Naive thymus-derived CD4-positive, alpha-beta T cell (primary cell): ENCODE results near the gene SH2D4B. TPM values are rescaled to one million over a fixed set of nuclear protein-coding genes. Genes with fewer than 3 reads are reported as not detected.

Source experiments
- ATAC-seq: fragments of 150-1000 bp; cut with Tn5 transposase; 2 replicates; pipeline ENCODE4 v1.10.0; 2021; ENCODE audit warnings: mild to moderate bottlenecking, moderate library complexity
- CTCF ChIA-PET: fragments of 350-600 bp; sonication (Branson Sonifier 250); formaldehyde crosslinking; loops from one replicate; lab custom pipeline; 2021; ENCODE audit warnings: antibody characterized with exemption; lab: Charles Lee
- POLR2A ChIA-PET: fragments of 350-600 bp; sonication (Branson Sonifier 250); formaldehyde crosslinking; loops from one replicate; lab custom pipeline; 2021; ENCODE audit warnings: antibody characterized with exemption, inconsistent platforms; lab: Charles Lee
- DNase-seq, 9 donors: peaks; one replicate each; pipeline versions ENCODE4 v3.0.0 to v3.0.0-alpha.2; 2020 to 2022; ENCODE audit warnings: mixed read lengths in 1 of 9
- H3K27ac ChIP-seq: one replicate; pipeline ENCODE4 v1.7.0; 2013; ENCODE audit warnings: mild to moderate bottlenecking, low read depth, low read length, moderate library complexity
- H3K27me3 ChIP-seq, 2 donors: one replicate each; pipeline ENCODE4 v1.7.0; 2013; ENCODE audit warnings: low read length in 2 of 2, mild to moderate bottlenecking in 2 of 2, moderate library complexity in 2 of 2; ENCODE audit not compliant: control insufficient read depth in 2 of 2, insufficient read depth in 2 of 2
- H3K36me3 ChIP-seq, 3 experiments: 1 replicate in 2 of 3; 2 replicates in 1 of 3; pipeline ENCODE4 v1.7.0; 2013; ENCODE audit warnings: low read length in 3 of 3, mild to moderate bottlenecking in 3 of 3, moderate library complexity in 1 of 3; ENCODE audit not compliant: insufficient read depth in 3 of 3, control insufficient read depth in 2 of 3
- H3K4me1 ChIP-seq, 2 donors: one replicate each; pipeline ENCODE4 v1.7.0; 2013; ENCODE audit warnings: low read length in 2 of 2, mild to moderate bottlenecking in 2 of 2, moderate library complexity in 1 of 2; ENCODE audit not compliant: control insufficient read depth in 2 of 2, insufficient read depth in 2 of 2
- H3K4me3 ChIP-seq: 2 replicates; pipeline ENCODE4 v1.7.0; 2013; ENCODE audit warnings: mild to moderate bottlenecking, low read length
- H3K9me3 ChIP-seq, 3 experiments: 1 replicate in 2 of 3; 2 replicates in 1 of 3; pipeline ENCODE4 v1.7.0; 2013; ENCODE audit warnings: low read length in 3 of 3; ENCODE audit not compliant: control insufficient read depth in 2 of 3
- H3K27ac Mint-ChIP-seq, 9 donors: one replicate each; pipeline ENCODE4 v1.8.0; 2020 to 2022; ENCODE audit warnings: mixed read lengths in 9 of 9, mild to moderate bottlenecking in 8 of 9, moderate library complexity in 5 of 9, inconsistent platforms in 2 of 9
- H3K27me3 Mint-ChIP-seq, 5 donors: one replicate each; pipeline ENCODE4 v1.8.0; 2021 to 2022; ENCODE audit warnings: mixed read lengths in 5 of 5, mild to moderate bottlenecking in 1 of 5
- H3K36me3 Mint-ChIP-seq, 5 donors: one replicate each; pipeline ENCODE4 v1.8.0; 2020 to 2022; ENCODE audit warnings: mixed read lengths in 5 of 5, mild to moderate bottlenecking in 3 of 5, inconsistent platforms in 1 of 5
- H3K4me1 Mint-ChIP-seq, 7 donors: one replicate each; pipeline ENCODE4 v1.8.0; 2020 to 2022; ENCODE audit warnings: mixed read lengths in 7 of 7, mild to moderate bottlenecking in 3 of 7, inconsistent platforms in 1 of 7
- H3K4me3 Mint-ChIP-seq, 10 donors: one replicate each; pipeline ENCODE4 v1.8.0; 2020 to 2022; ENCODE audit warnings: mild to moderate bottlenecking in 10 of 10, mixed read lengths in 10 of 10, moderate library complexity in 6 of 10, inconsistent platforms in 2 of 10
- H3K9me3 Mint-ChIP-seq, 11 donors: one replicate each; pipeline ENCODE4 v1.8.0; 2020 to 2022; ENCODE audit warnings: mixed read lengths in 11 of 11, mild to moderate bottlenecking in 4 of 11, inconsistent platforms in 1 of 11, moderate library complexity in 1 of 11
- intact Hi-C, 2 donors: fragments of 100-400 bp; cut with micrococcal nuclease; formaldehyde crosslinking; loops; one replicate each; pipeline ENCODE4 v1.15.1; 2023
- polyA plus RNA-seq, 2 donors: library from polyadenylated mRNA; unstranded; fragments of 300-500 nt; fragmentation: Illumina TruSeq; gene quantifications; one replicate each; pipeline ENCODE4 v1.2.3, GENCODE V29; 2021
- total RNA-seq, 6 experiments: library from RNA in 5 of 6; stranded (reverse) in 5 of 6; gene quantifications; 1 replicate in 5 of 6; 2 replicates in 1 of 6; pipeline ENCODE4 v1.2.3 and lab custom pipeline; 2021 to 2026

SH2D4B gene
- total and polyA plus RNA-seq, 7 experiments from 2014 or later = 0.10 to 0.51 (median 0.14) TPM; not detected in 2

GRCh38 chr10:80535671-80536360 lies 1.9 kb upstream of the SH2D4B start:
- POLR2A ChIA-PET = interaction anchor here (0.7 to 1.2 kb wide), 3 partner anchors 9 to 42 kb away, joined by 3 to 8 read pairs (median 4); no protein-coding TSS in a partner anchor

DNA sequence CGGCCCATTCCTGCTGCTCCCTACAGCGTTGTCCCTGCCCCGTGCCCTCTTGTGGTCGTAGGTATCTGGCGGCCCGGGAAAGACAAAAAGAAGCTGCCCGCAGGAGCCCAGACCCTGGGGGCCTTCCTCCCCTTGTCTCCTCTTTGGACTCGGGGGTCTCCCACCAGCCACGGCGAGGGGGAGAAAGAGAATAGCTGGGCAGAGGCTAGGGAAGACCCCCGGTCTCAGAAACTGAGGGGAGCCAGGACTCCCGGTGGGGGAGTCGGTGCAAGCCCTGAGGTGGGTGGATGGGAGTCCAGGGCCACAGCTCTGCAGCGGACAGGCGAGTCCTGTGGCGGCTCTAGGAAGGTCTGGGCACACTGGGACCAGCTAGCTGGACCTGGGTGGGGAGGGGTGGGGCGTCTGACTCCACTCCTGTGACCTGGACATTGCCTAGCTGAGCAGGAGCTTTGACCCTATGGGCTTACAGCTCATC lies 1.3 kb upstream of the SH2D4B start:
- ATAC-seq (no peak), DNase-seq (no peak)
- peaks cover 0 to 9% (median 4%) of the 10 kb centered on the region in 5 donors for H3K36me3 Mint-ChIP-seq
- H3K4me1 Mint-ChIP-seq = peaks cover 15 to 42% (median 34%) of the 10 kb centered on the region in 7 donors
- H3K27me3 Mint-ChIP-seq = no peaks in the 10 kb centered on the region
- H3K36me3 ChIP-seq = no peaks in the 10 kb centered on the region
- H3K4me1 ChIP-seq = peaks cover 8 to 22% of the 10 kb centered on the region in 2 donors
- peak overlapping the region; percentile 82 for H3K27ac ChIP-seq
- ChIA-PET POLR2A (interaction anchor here (0.7 to 1.2 kb wide), 5 partner anchors 10 to 62 kb away, joined by 3 to 8 read pairs (median 3); no protein-coding TSS in a partner anchor), CTCF (interaction anchor here (0.6 to 1.5 kb wide), 5 partner anchors 25 to 1850 kb away, joined by 3 to 9 read pairs (median 3); no protein-coding TSS in a partner anchor)
- H3K9me3 ChIP-seq = no peaks in the 10 kb centered on the region
- peak overlapping the region; percentile 97 to 100 (median 99) for H3K27ac Mint-ChIP-seq
- no peaks in the 10 kb centered on the region for H3K27me3 ChIP-seq
- no peaks in the 10 kb centered on the region for H3K9me3 Mint-ChIP-seq
- peak overlapping the region; percentile 84 to 99 (median 93) for H3K4me3 Mint-ChIP-seq
- intact Hi-C loops = loop anchor here (1.0 to 10.0 kb wide), 4 partner anchors 47 to 1092 kb away; partner anchors contain the start of gene ZCCHC24 (in 1 of the 2)
- peak overlapping the region; percentile 59 for H3K4me3 ChIP-seq

More at GRCh38 chr10:80535671-80536360, 1.9 kb upstream of the SH2D4B start:
- Mint-ChIP-seq H3K4me3 (peak overlapping the region; percentile 84 to 99 (median 93)), H3K9me3 (no peaks in the 10 kb centered on the region), H3K4me1 (peaks cover 17 to 42% (median 40%) of the 10 kb centered on the region in 7 donors), H3K27ac (peak overlapping the region; percentile 97 to 100 (median 99)), H3K27me3 (no peaks in the 10 kb centered on the region), H3K36me3 (peaks cover 0 to 9% (median 4%) of the 10 kb centered on the region in 5 donors)
- H3K36me3 ChIP-seq = no peaks in the 10 kb centered on the region
- CTCF ChIA-PET = interaction anchor here (0.6 to 1.5 kb wide), 3 partner anchors 25 to 160 kb away, joined by 3 to 9 read pairs (median 5); no protein-coding TSS in a partner anchor
- intact Hi-C loops = loop anchor here (1.0 to 10.0 kb wide), 6 partner anchors 25 to 1091 kb away; partner anchors contain the start of gene ZCCHC24 (in 1 of the 2)
- H3K27ac ChIP-seq = peak overlapping the region; percentile 82
- peak overlapping the region; percentile 59 for H3K4me3 ChIP-seq
- H3K9me3 ChIP-seq = no peaks in the 10 kb centered on the region
- DNase-seq (peak; percentile 64 to 82 (median 78)), ATAC-seq (peak; percentile 92)
- peaks cover 13 to 28% of the 10 kb centered on the region in 2 donors for H3K4me1 ChIP-seq
- no peaks in the 10 kb centered on the region for H3K27me3 ChIP-seq

- DNase-seq (no peak), ATAC-seq (no peak)
- H3K4me3 Mint-ChIP-seq = peak overlapping the region; percentile 56 to 99 (median 84)
- ChIA-PET CTCF (interaction anchor here (0.6 to 1.5 kb wide), 4 partner anchors 26 to 1849 kb away, joined by 3 to 9 read pairs (median 3); no protein-coding TSS in a partner anchor), POLR2A (interaction anchor here (0.7 to 1.2 kb wide), 4 partner anchors 9 to 61 kb away, joined by 3 to 4 read pairs (median 3); no protein-coding TSS in a partner anchor)
- intact Hi-C loops = loop anchor here (5.0 to 10.0 kb wide), 3 partner anchors 145 to 1092 kb away; partner anchors contain the start of gene ZCCHC24 (in 1 of the 2)
- Histone ChIP-seq H3K9me3 (no peaks in the 10 kb centered on the region), H3K4me1 (peaks cover 7 to 16% of the 10 kb centered on the region in 2 donors), H3K27me3 (no peaks in the 10 kb centered on the region), H3K27ac (no peak overlapping the region), H3K36me3 (no peaks in the 10 kb centered on the region), H3K4me3 (no peak overlapping the region)
- peaks cover 0 to 9% (median 4%) of the 10 kb centered on the region in 5 donors for H3K36me3 Mint-ChIP-seq
- peak overlapping the region; percentile 68 to 100 (median 98) for H3K27ac Mint-ChIP-seq
- no peaks in the 10 kb centered on the region for H3K27me3 Mint-ChIP-seq
- H3K9me3 Mint-ChIP-seq = no peaks in the 10 kb centered on the region
- peaks cover 13 to 37% (median 26%) of the 10 kb centered on the region in 7 donors for H3K4me1 Mint-ChIP-seq
Observed at GRCh38 chr10:80537086-80537735, 491 bp upstream of the SH2D4B start.

GRCh38 chr10:80538481-80539185 lies 931 bp downstream of the SH2D4B start:
- Histone ChIP-seq H3K27me3 (no peaks in the 10 kb centered on the region), H3K4me1 (peaks cover 7% of the 10 kb centered on the region in 2 donors), H3K4me3 (no peak overlapping the region), H3K9me3 (no peaks in the 10 kb centered on the region), H3K36me3 (no peaks in the 10 kb centered on the region), H3K27ac (no peak overlapping the region)
- Mint-ChIP-seq H3K4me1 (peaks cover 6 to 30% (median 18%) of the 10 kb centered on the region in 7 donors), H3K27ac (peak overlapping the region in 4 of 9 donors; percentile 2 to 100 (median 47)), H3K9me3 (no peaks in the 10 kb centered on the region), H3K4me3 (peak overlapping the region in 1 of 10 donors; percentile 29), H3K27me3 (no peaks in the 10 kb centered on the region), H3K36me3 (peaks cover 0 to 9% (median 4%) of the 10 kb centered on the region in 5 donors)
- intact Hi-C loops = loop anchor here (5.0 to 10.0 kb wide), 3 partner anchors 144 to 1094 kb away; partner anchors contain the start of gene ZCCHC24 (in 1 of the 2)
- ChIA-PET POLR2A (no interaction called here), CTCF (no interaction called here)
- DNase-seq = no peak
- no peak for ATAC-seq

GRCh38 chr10:80539421-80540031 lies 1.8 kb downstream of the SH2D4B start:
- peaks cover 0 to 9% (median 4%) of the 10 kb centered on the region in 5 donors for H3K36me3 Mint-ChIP-seq
- ChIA-PET CTCF (no interaction called here), POLR2A (no interaction called here)
- Histone ChIP-seq H3K4me1 (peaks cover 7% of the 10 kb centered on the region in 2 donors), H3K9me3 (no peaks in the 10 kb centered on the region), H3K27ac (no peak overlapping the region), H3K4me3 (no peak overlapping the region), H3K27me3 (no peaks in the 10 kb centered on the region), H3K36me3 (no peaks in the 10 kb centered on the region)
- no peak for DNase-seq
- intact Hi-C loops = loop anchor here (5.0 to 10.0 kb wide), 3 partner anchors 143 to 1095 kb away; partner anchors contain the start of gene ZCCHC24 (in 1 of the 2)
- no peaks in the 10 kb centered on the region for H3K9me3 Mint-ChIP-seq
- H3K27ac Mint-ChIP-seq = peak overlapping the region in 4 of 9 donors; percentile 25 to 40 (median 34)
- ATAC-seq = no peak
- H3K4me3 Mint-ChIP-seq = no peak overlapping the region
- no peaks in the 10 kb centered on the region for H3K27me3 Mint-ChIP-seq
- H3K4me1 Mint-ChIP-seq = peaks cover 6 to 34% (median 18%) of the 10 kb centered on the region in 7 donors
